ENCODE data around the gene EIF3A. TPM values are rescaled to one million over a fixed set of nuclear protein-coding genes. Genes with fewer than 3 reads are reported as not detected.
A peak's percentile ranks its signal among the peaks of the same experiment; 100 is the strongest.
"Not testable (repeated sequence)": the region's sequence is repeated elsewhere in the genome, so short reads cannot be mapped to it uniquely, and the experiment has no call there.

Gene EIF3A
- total and polyA plus RNA-seq, 8 donors, result 37.3 to 156 (median 89.8) TPM

DNA sequence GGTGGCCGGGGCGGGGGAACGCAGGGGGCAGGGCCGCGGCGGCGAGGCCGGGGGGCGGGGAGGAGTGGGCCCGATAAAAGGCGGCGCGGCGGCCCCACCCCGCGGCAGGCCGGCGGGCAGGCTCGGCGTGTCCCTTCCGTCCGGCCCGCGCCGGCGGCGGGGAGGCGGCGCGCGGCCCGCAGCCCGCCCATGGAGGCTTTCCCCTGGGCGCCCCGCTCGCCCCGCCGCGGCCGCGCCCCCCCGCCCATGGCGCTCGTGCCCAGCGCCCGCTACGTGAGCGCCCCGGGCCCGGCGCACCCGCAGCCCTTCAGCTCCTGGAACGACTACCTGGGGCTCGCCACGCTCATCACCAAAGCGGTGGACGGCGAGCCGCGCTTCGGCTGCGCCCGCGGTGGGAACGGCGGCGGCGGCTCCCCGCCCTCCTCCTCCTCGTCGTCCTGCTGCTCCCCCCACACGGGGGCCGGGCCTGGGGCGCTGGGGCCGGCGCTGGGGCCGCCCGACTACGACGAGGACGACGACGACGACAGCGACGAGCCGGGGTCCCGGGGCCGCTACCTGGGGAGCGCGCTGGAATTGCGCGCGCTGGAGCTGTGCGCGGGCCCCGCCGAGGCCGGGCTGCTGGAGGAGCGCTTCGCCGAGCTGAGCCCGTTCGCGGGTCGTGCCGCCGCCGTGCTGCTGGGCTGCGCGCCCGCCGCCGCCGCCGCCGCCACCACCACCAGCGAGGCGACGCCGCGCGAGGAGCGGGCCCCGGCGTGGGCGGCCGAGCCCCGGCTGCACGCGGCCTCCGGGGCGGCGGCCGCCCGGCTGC lies 50.8 kb downstream of the EIF3A start, which contains the start of gene NANOS1:
Gene NANOS1 (plus strand): TSS at position 102 of the 808 bp plus-strand sequence. CDS start 88 bp downstream, at position 190.
- Histone ChIP-seq H3K4me1 (peaks cover 34 to 57% (median 51%) of the 10 kb centered on the region in 4 donors), H3K27ac (peak within 1 kb of the TSS; percentile 71 to 87 (median 77)), H3K4me3 (peak within 1 kb of the TSS; percentile 64 to 94 (median 74)), H3K27me3 (no peaks in the 10 kb centered on the region), H3K9me3 (no peaks in the 10 kb centered on the region), H3K36me3 (peaks cover 9 to 32% (median 26%) of the 10 kb centered on the region in 4 donors)
- WGBS, 5 donors, result 0 to 1% (median 1%) methylated on average over 52 to 127 of the region's 136 CpGs; no CpG with 5 or more reads in 1 of the 5 donors
- intact Hi-C loops (cut with DNase I; ENCODE audit: low total_unique reads), result loop anchor here (10.0 kb wide), 1 partner anchor 275 kb away; the partner anchor contains the start of gene CACUL1
- no peak for DNase-seq
- TF ChIP-seq EP300 (IDR thresholded peaks at IDR 0.05), result no peak
- TF ChIP-seq CTCF (IDR thresholded peaks at IDR 0.05), result no peak
- TF ChIP-seq POLR2A (IDR thresholded peaks at IDR 0.05), result no peak
- TF ChIP-seq POLR2AphosphoS5 (IDR thresholded peaks at IDR 0.05), result no peak

DNA sequence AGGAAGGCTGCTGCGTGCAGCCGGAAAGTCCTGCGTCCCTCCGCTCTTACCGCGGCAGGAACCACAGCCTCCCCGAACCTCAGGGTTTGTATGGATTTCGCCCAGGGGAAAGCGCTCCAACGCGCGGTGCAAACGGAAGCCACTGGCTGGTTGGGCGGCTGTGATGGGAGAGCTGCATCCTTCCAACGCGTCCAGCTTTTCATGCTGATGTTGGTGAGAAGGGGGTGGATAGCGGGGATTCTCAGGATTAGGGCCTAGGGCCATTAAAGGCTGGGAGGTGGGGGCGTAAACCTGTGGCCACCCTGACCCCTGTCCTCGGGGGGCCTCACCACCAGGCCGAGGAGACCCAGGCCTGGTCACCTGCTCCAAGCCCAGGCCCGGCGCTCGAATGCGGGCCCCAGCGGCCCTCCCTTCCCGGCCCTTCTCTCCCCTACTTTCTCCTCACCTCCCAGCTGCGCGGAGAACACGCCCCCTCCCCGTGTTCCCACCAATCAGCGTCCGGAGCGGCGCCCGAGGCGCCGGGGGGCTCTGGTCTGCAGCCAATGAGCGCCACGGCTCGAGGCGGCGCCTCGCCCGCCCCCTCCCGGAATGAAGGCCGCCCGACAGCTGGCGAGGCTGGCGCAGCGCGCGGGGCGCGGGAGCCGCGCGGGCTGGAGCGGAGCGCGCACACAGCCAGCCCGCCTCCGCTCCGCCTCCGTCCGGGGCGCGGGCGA lies 51.6 kb downstream of the EIF3A start:
- Histone ChIP-seq H3K27me3 (no peaks in the 10 kb centered on the region), H3K36me3 (peaks cover 2 to 24% (median 18%) of the 10 kb centered on the region in 4 donors), H3K4me1 (peaks cover 36 to 58% (median 52%) of the 10 kb centered on the region in 4 donors), H3K4me3 (peak overlapping the region; percentile 64 to 94 (median 74)), H3K27ac (peak overlapping the region; percentile 71 to 87 (median 77)), H3K9me3 (no peaks in the 10 kb centered on the region)
- WGBS, 5 donors, result 1 to 11% (median 3%) methylated on average over 25 to 68 of the region's 68 CpGs
- intact Hi-C loops (cut with DNase I; ENCODE audit: low total_unique reads), result loop anchor here (10.0 kb wide), 1 partner anchor 274 kb away; the partner anchor contains the start of gene CACUL1
- DNase-seq, result peak; percentile 89 to 96
- TF ChIP-seq POLR2A (IDR thresholded peaks at IDR 0.05) (no peak), CTCF (IDR thresholded peaks at IDR 0.05) (peak in 1 of 7 experiments; percentile 39), POLR2AphosphoS5 (IDR thresholded peaks at IDR 0.05) (peak in 1 of 3 donors; percentile 35), EP300 (IDR thresholded peaks at IDR 0.05) (no peak)

- WGBS, 5 donors, result 48 to 55% (median 54%) methylated on average over 10 of the region's 10 CpGs
- not testable (repeated sequence) for H3K27me3 ChIP-seq, H3K9me3 ChIP-seq, DNase-seq
- peaks cover 0 to 18% (median 13%) of the 10 kb centered on the region in 4 donors for H3K36me3 ChIP-seq
- H3K27ac ChIP-seq, result peak overlapping the region; percentile 71 to 87 (median 77)
- intact Hi-C loops (cut with DNase I; ENCODE audit: low total_unique reads), result loop anchor here (10.0 kb wide), 1 partner anchor 274 kb away; the partner anchor contains the start of gene CACUL1
- H3K4me1 ChIP-seq, result peaks cover 36 to 59% (median 52%) of the 10 kb centered on the region in 4 donors
- H3K4me3 ChIP-seq, result peak overlapping the region; percentile 64 to 94 (median 74)
Observed at GRCh38 chr10:119028445-119028899, 52.1 kb downstream of the EIF3A start.

DNA sequence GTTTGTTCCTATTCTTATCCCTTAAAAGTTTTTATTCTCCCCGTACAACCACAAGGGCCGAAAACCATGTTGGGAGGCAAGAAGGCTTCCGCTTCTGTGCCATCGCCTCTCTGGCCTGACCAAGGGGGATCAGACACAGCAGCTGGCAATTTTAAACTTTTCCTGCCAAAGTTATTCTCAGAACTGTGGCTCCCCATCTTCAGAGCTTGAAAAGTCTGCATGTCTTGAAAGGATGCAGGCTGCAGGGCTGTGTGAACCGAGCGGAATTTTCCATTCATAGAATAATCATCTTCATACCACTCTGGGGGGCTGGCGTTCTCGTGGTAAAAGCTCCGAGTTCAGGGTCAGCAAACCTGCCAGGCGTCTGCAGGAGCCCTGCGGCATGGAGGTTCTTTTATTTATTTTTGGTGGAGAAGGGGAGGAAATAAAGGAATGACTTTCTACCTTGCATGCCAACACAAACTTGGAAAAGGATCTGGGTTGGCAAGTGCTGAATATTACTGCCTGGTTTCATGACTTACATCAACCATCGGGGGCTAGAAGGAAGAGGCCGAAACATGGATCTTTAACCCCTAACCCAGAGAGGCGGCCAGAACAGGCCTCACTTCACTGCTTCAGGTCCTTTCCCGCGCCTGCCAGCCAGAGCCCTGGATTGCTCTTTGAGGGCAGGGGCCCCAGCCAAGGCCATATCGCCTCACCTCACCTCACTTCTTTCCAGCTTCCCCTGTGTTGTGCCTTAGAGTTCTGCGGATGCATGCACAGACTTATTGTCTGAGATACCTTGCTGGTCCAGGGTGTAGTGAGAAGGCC lies 54.1 kb downstream of the EIF3A start:
- Histone ChIP-seq H3K9me3 (no peaks in the 10 kb centered on the region), H3K36me3 (no peaks in the 10 kb centered on the region), H3K27me3 (no peaks in the 10 kb centered on the region), H3K27ac (peak overlapping the region in 4 of 5 donors; percentile 30 to 87 (median 76)), H3K4me3 (no peak overlapping the region), H3K4me1 (peaks cover 36 to 56% (median 45%) of the 10 kb centered on the region in 4 donors)
- intact Hi-C loops (cut with DNase I; ENCODE audit: low total_unique reads), result loop anchor here (10.0 kb wide), 1 partner anchor 272 kb away; the partner anchor contains the start of gene CACUL1
- TF ChIP-seq POLR2AphosphoS5 (IDR thresholded peaks at IDR 0.05), result no peak
- no peak for TF ChIP-seq POLR2A (IDR thresholded peaks at IDR 0.05)
- no peak for TF ChIP-seq CTCF (IDR thresholded peaks at IDR 0.05)
- no peak for TF ChIP-seq EP300 (IDR thresholded peaks at IDR 0.05)
- no peak for DNase-seq
- 46 to 68% (median 57%) methylated on average over 18 of the region's 18 CpGs for WGBS, 5 donors

Data from stomach (tissue), 9 donors.